Measurements from ENCODE around the gene MED27.

Gene MED27

GRCh38 chr9:132125361-132125760 is 45.7 kb upstream of the MED27 start:
- Histone ChIP-seq H3K9me3 (ENCODE audit: severe bottlenecking) (no peaks in the 10 kb centered on the region), H3K27me3 (ENCODE audit: insufficient read depth, poor library complexity, severe bottlenecking) (peaks cover 52% of the 10 kb centered on the region), H3K4me3 (ENCODE audit: severe bottlenecking) (no peak overlapping the region), H3K36me3 (ENCODE audit: low read depth) (no peaks in the 10 kb centered on the region), H3K4me1 (ENCODE audit: insufficient read depth, poor library complexity, severe bottlenecking) (no peaks in the 10 kb centered on the region), H3K27ac (ENCODE audit: poor library complexity, severe bottlenecking) (no peak overlapping the region)
- ATAC-seq (ENCODE audit: low read depth) (no peak), DNase-seq (ENCODE audit: low spot score) (no peak)
- TF ChIP-seq, protein P1, sequence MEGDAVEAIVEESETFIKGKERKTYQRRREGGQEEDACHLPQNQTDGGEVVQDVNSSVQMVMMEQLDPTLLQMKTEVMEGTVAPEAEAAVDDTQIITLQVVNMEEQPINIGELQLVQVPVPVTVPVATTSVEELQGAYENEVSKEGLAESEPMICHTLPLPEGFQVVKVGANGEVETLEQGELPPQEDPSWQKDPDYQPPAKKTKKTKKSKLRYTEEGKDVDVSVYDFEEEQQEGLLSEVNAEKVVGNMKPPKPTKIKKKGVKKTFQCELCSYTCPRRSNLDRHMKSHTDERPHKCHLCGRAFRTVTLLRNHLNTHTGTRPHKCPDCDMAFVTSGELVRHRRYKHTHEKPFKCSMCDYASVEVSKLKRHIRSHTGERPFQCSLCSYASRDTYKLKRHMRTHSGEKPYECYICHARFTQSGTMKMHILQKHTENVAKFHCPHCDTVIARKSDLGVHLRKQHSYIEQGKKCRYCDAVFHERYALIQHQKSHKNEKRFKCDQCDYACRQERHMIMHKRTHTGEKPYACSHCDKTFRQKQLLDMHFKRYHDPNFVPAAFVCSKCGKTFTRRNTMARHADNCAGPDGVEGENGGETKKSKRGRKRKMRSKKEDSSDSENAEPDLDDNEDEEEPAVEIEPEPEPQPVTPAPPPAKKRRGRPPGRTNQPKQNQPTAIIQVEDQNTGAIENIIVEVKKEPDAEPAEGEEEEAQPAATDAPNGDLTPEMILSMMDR (IDR thresholded peaks at IDR 0.05; ENCODE audit: poor library complexity, severe bottlenecking), result no peak

DNA sequence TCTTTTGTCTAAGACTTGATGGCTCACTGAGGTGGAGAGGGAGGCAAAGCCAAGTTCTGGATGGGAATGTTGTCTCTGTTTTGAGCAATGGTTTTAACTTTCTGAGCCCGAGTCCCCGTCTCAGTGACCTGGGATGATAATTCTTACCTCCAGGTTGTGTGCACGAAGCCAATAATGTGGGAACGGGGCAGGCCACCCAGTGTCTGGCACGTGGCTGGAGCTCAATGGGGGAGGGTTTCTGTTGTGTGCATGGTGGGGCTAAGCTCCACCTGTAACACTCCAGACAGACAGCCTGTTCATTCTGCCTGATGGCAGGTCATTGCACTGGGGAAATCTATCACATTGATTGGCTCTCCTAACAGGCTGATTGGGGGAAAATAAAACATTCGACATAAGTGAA is 45.1 kb upstream of the MED27 start:
- TF ChIP-seq, protein P1 (IDR thresholded peaks at IDR 0.05; ENCODE audit: poor library complexity, severe bottlenecking), result no peak
- no peak overlapping the region for H3K27ac ChIP-seq (ENCODE audit: poor library complexity, severe bottlenecking)
- ATAC-seq (ENCODE audit: low read depth) (no peak), DNase-seq (ENCODE audit: low spot score) (no peak)
- H3K36me3 ChIP-seq (ENCODE audit: low read depth), result no peaks in the 10 kb centered on the region
- H3K4me3 ChIP-seq (ENCODE audit: severe bottlenecking), result no peak overlapping the region
- peaks cover 57% of the 10 kb centered on the region for H3K27me3 ChIP-seq (ENCODE audit: insufficient read depth, poor library complexity, severe bottlenecking)
- H3K9me3 ChIP-seq (ENCODE audit: severe bottlenecking), result no peaks in the 10 kb centered on the region
- H3K4me1 ChIP-seq (ENCODE audit: insufficient read depth, poor library complexity, severe bottlenecking), result no peaks in the 10 kb centered on the region

DNA sequence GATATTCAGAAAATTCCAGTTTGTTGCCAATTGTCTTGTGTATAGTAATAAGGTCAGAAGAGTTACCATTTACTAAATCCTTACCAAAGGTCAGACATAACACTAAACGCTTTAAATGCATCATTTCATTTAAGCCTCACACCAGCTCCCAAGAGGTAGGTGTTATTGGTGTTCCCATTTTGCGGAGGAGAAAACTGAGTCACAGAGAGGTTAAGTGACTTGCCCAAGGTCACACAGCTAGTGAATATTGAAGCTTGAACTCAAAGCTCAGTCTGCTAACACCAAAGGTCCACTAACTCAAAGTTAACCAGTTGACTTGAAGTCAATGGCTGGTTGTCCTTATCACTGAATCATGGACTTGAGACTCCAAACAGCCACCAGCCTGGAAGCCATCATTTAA is 41.4 kb upstream of the MED27 start:
- H3K9me3 ChIP-seq (ENCODE audit: severe bottlenecking), result no peaks in the 10 kb centered on the region
- peaks cover 45% of the 10 kb centered on the region for H3K27me3 ChIP-seq (ENCODE audit: insufficient read depth, poor library complexity, severe bottlenecking)
- ATAC-seq (ENCODE audit: low read depth) (no peak), DNase-seq (ENCODE audit: low spot score) (no peak)
- no peaks in the 10 kb centered on the region for H3K4me1 ChIP-seq (ENCODE audit: insufficient read depth, poor library complexity, severe bottlenecking)
- no peaks in the 10 kb centered on the region for H3K36me3 ChIP-seq (ENCODE audit: low read depth)
- TF ChIP-seq, protein P1 (IDR thresholded peaks at IDR 0.05; ENCODE audit: poor library complexity, severe bottlenecking), result no peak
- no peak overlapping the region for H3K4me3 ChIP-seq (ENCODE audit: severe bottlenecking)
- H3K27ac ChIP-seq (ENCODE audit: poor library complexity, severe bottlenecking), result no peak overlapping the region

- Histone ChIP-seq H3K4me3 (ENCODE audit: severe bottlenecking) (no peak overlapping the region), H3K4me1 (ENCODE audit: insufficient read depth, poor library complexity, severe bottlenecking) (no peaks in the 10 kb centered on the region), H3K27me3 (ENCODE audit: insufficient read depth, poor library complexity, severe bottlenecking) (peaks cover 16% of the 10 kb centered on the region), H3K36me3 (ENCODE audit: low read depth) (no peaks in the 10 kb centered on the region), H3K27ac (ENCODE audit: poor library complexity, severe bottlenecking) (no peak overlapping the region), H3K9me3 (ENCODE audit: severe bottlenecking) (no peaks in the 10 kb centered on the region)
- ATAC-seq (ENCODE audit: low read depth), result no peak
- TF ChIP-seq, protein P1 (IDR thresholded peaks at IDR 0.05; ENCODE audit: poor library complexity, severe bottlenecking), result no peak
- no peak for DNase-seq (ENCODE audit: low spot score)
Observed at GRCh38 chr9:132117694-132118093, 38.0 kb upstream of the MED27 start.

DNA sequence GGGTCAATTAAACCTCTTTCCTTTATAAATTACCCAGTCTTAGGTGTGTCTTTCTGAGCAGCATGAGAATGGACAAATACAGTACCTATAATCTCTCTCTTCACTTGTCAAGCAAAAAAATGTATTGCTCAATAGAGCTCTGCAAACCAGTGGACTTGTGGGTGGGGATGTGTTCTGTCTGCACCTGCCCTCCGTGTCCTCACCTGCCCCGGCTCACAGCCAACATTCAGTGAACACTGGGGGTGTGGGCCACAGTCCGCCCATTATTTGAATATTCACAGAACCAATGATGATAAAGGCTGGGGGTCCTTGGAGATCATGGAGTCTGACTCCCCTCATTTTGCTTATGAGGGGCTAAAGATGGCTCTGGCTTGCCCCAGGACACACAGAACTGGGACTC is 36.9 kb upstream of the MED27 start:
- Histone ChIP-seq H3K4me3 (ENCODE audit: severe bottlenecking) (no peak overlapping the region), H3K27me3 (ENCODE audit: insufficient read depth, poor library complexity, severe bottlenecking) (peaks cover 12% of the 10 kb centered on the region), H3K4me1 (ENCODE audit: insufficient read depth, poor library complexity, severe bottlenecking) (no peaks in the 10 kb centered on the region), H3K27ac (ENCODE audit: poor library complexity, severe bottlenecking) (no peak overlapping the region), H3K9me3 (ENCODE audit: severe bottlenecking) (no peaks in the 10 kb centered on the region), H3K36me3 (ENCODE audit: low read depth) (no peaks in the 10 kb centered on the region)
- ATAC-seq (ENCODE audit: low read depth), result no peak
- DNase-seq (ENCODE audit: low spot score), result no peak
- TF ChIP-seq, protein P1 (IDR thresholded peaks at IDR 0.05; ENCODE audit: poor library complexity, severe bottlenecking), result no peak

Data from RWPE2 (cell line).